NOMO-1 (cell line): Measurements from ENCODE around the gene TMEFF1.
"Not testable (repeated sequence)": the region's sequence is repeated elsewhere in the genome, so short reads cannot be mapped to it uniquely, and the experiment has no call there.

Experiments used
- DNase-seq, 2 experiments: peaks; one replicate each; lab custom pipeline; 2025; ENCODE audit not compliant: unreplicated experiment in 2 of 2; lab: John Stamatoyannopoulos, UW

TMEFF1 gene

GRCh38 chr9:100472788-100473275 lies at the start of gene TMEFF1:
Gene TMEFF1, plus strand, starts transcription at chr9:100473149. Its CDS starts 396 bp downstream, at chr9:100473545.
- no peak for DNase-seq

- DNase-seq: no peak
Observed at GRCh38 chr9:100425758-100426157, 47.2 kb upstream of the TMEFF1 start.

- no peak for DNase-seq
Observed at GRCh38 chr9:100426189-100426529, 46.8 kb upstream of the TMEFF1 start.

GRCh38 chr9:100426530-100427365 lies 46.2 kb upstream of the TMEFF1 start, which contains the start of gene MSANTD3:
Gene MSANTD3, plus strand, starts transcription at chr9:100427143. Its CDS starts 14,796 bp downstream, at chr9:100441939.
- peak; percentile 35 to 60 for DNase-seq

GRCh38 chr9:100427366-100428263 lies 45.3 kb upstream of the TMEFF1 start:
- no peak for DNase-seq

- DNase-seq: no peak
Observed at GRCh38 chr9:100428871-100429654, 43.9 kb upstream of the TMEFF1 start.

GRCh38 chr9:100430286-100430940 lies 42.5 kb upstream of the TMEFF1 start:
- no peak for DNase-seq

GRCh38 chr9:100431886-100432285 lies 41.1 kb upstream of the TMEFF1 start:
- no peak for DNase-seq

- no peak for DNase-seq
Observed at GRCh38 chr9:100432736-100433135, 40.2 kb upstream of the TMEFF1 start.

GRCh38 chr9:100436571-100436970 lies 36.4 kb upstream of the TMEFF1 start:
- no peak for DNase-seq

- peak; percentile 24 to 36 for DNase-seq
Observed at GRCh38 chr9:100437860-100438805, 34.8 kb upstream of the TMEFF1 start.

GRCh38 chr9:100440071-100440470 lies 32.9 kb upstream of the TMEFF1 start:
- no peak for DNase-seq

GRCh38 chr9:100440487-100440886 lies 32.5 kb upstream of the TMEFF1 start:
- DNase-seq: not testable (repeated sequence)

GRCh38 chr9:100441911-100442361 lies 31.0 kb upstream of the TMEFF1 start:
- no peak for DNase-seq

- DNase-seq: peak in 1 of 2 experiments; percentile 8
Observed at GRCh38 chr9:100443781-100444768, 28.9 kb upstream of the TMEFF1 start.

- no peak for DNase-seq
Observed at GRCh38 chr9:100445161-100445902, 27.6 kb upstream of the TMEFF1 start.
